Stimulated activated CD4-positive, alpha-beta T cell treated with anti-CD3 and anti-CD28 coated beads, TNF-alpha, amount 100 ng/mL, for 48 hours (primary cell): Measurements from ENCODE around the gene IPCEF1.

Experiments used
- DNase-seq, 3 donors: peaks; one replicate each; pipeline ENCODE4 v3.0.0-alpha.2; 2020; ENCODE audit warnings: low read depth in 3 of 3

IPCEF1 gene

GRCh38 chr6:154371281-154371680 lies 14.7 kb upstream of the IPCEF1 start:
- DNase-seq, result no peak

- DNase-seq, result no peak
Observed at GRCh38 chr6:154370545-154370944, 13.9 kb upstream of the IPCEF1 start.

- no peak for DNase-seq
Observed at GRCh38 chr6:154367839-154368695, 11.5 kb upstream of the IPCEF1 start.

GRCh38 chr6:154367336-154367735 lies 10.7 kb upstream of the IPCEF1 start:
- DNase-seq, result no peak

GRCh38 chr6:154363821-154364220 lies 7.2 kb upstream of the IPCEF1 start:
- no peak for DNase-seq

- no peak for DNase-seq
Observed at GRCh38 chr6:154361476-154361875, 4.9 kb upstream of the IPCEF1 start.

- no peak for DNase-seq
Observed at GRCh38 chr6:154360476-154360875, 3.9 kb upstream of the IPCEF1 start.

GRCh38 chr6:154359679-154360078 lies 3.1 kb upstream of the IPCEF1 start:
- no peak for DNase-seq

GRCh38 chr6:154359161-154359574 lies 2.6 kb upstream of the IPCEF1 start:
- no peak for DNase-seq

- DNase-seq, result no peak
Observed at GRCh38 chr6:154358019-154358545, 1.5 kb upstream of the IPCEF1 start.

GRCh38 chr6:154356113-154356512 lies 490 bp downstream of the IPCEF1 start:
- no peak for DNase-seq

- no peak for DNase-seq
Observed at GRCh38 chr6:154354265-154354777, 2.3 kb downstream of the IPCEF1 start.

GRCh38 chr6:154353626-154354025 lies 3.0 kb downstream of the IPCEF1 start:
- no peak for DNase-seq

GRCh38 chr6:154352898-154353585 lies 3.6 kb downstream of the IPCEF1 start:
- peak; percentile 18 to 54 (median 23) for DNase-seq

GRCh38 chr6:154350293-154350692 lies 6.3 kb downstream of the IPCEF1 start:
- DNase-seq, result no peak

- DNase-seq, result no peak
Observed at GRCh38 chr6:154347981-154348380, 8.6 kb downstream of the IPCEF1 start.

- no peak for DNase-seq
Observed at GRCh38 chr6:154345811-154346210, 10.8 kb downstream of the IPCEF1 start.

GRCh38 chr6:154343473-154344308 lies 12.9 kb downstream of the IPCEF1 start:
- no peak for DNase-seq

GRCh38 chr6:154341871-154342270 lies 14.7 kb downstream of the IPCEF1 start:
- DNase-seq, result no peak

GRCh38 chr6:154341336-154341735 lies 15.3 kb downstream of the IPCEF1 start:
- no peak for DNase-seq

GRCh38 chr6:154337406-154338005 lies 19.1 kb downstream of the IPCEF1 start:
- no peak for DNase-seq
